ENCODE results near the gene GRPEL1. TPM values are rescaled to one million over a fixed set of nuclear protein-coding genes. Genes with fewer than 3 reads are reported as not detected.

GRPEL1 gene
- total and polyA plus RNA-seq, 2 experiments from 2014 or later, result 27.4 to 112 TPM

DNA sequence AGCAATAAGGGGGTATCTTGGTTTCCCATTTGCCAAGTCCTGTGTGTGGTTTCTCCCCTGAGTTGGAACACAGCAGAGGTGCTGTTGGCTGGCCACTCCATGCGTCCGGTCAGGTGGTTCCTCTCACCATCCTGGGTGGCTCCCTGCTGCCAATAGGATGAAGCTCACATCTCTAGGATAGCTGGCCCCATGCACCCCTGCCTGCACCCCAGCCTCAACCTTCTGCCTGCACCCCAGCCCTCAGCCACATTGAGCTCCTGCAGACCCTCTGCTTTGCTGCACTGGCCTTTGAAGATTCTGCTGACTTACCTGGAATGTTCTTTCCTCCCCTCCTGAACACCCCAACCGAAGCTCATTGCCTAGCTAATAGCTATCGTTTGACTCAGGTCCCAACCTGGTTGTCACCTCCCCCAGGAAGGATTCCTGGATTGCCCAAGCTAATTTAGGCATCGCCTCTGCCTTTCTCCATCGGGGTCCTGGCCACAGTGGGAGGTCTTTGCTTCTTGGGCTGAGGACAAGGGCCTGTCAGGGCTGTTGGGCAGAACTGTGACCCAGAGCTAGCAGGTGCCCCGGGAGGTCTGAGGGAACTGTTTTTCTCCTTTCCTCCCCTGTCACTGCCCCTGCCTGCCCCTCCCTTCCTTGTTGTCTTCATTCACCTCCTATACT lies 36.6 kb upstream of the GRPEL1 start:
- Histone ChIP-seq H3K9me2 (ENCODE audit: insufficient read depth) (no peaks in the 10 kb centered on the region), H4K20me1 (replicated peaks; ENCODE audit: insufficient read depth) (no peaks in the 10 kb centered on the region), H3K79me2 (replicated peaks; ENCODE audit: insufficient read depth) (no peaks in the 10 kb centered on the region), H3K4me3 (no peak overlapping the region), H3K27me3 (ENCODE audit: insufficient read depth) (peaks cover 30% of the 10 kb centered on the region), H3K36me3 (ENCODE audit: insufficient read depth) (no peaks in the 10 kb centered on the region), H3K27ac (ENCODE audit: low read depth) (no peak overlapping the region), H3K4me1 (ENCODE audit: insufficient read depth) (peaks cover 14% of the 10 kb centered on the region), H2AFZ (no peak overlapping the region), H3K4me2 (no peak overlapping the region), H3F3A (replicated peaks; ENCODE audit: low read depth) (0 out of 2 replicates have a peak, but pooled peaks cover 3% of the 10 kb centered on the region)
- peaks cover 17% of the 10 kb centered on the region; the same call in 2 of the 3 replicates for H3K4me1 Mint-ChIP-seq
- DNase-seq (ENCODE audit: low spot score), result no peak
- H3K36me3 Mint-ChIP-seq (ENCODE audit: low read depth), result no peaks in the 10 kb centered on the region
- peaks cover 35% of the 10 kb centered on the region for H3K27me3 Mint-ChIP-seq (ENCODE audit: insufficient read depth, low read depth, poor library complexity)
- no peak overlapping the region for H3K4me3 Mint-ChIP-seq
- H3K27ac Mint-ChIP-seq, result no peak overlapping the region
- TF ChIP-seq EZH2 (IDR thresholded peaks at IDR 0.05; ENCODE audit: low read depth, unreplicated experiment) (no peak), STAT1 (IDR thresholded peaks at IDR 0.05; ENCODE audit: unreplicated experiment) (no peak), POLR2AphosphoS5 (IDR thresholded peaks at IDR 0.05; ENCODE audit: low read depth) (no peak), ZNF114 (CRISPR knock-in tag; IDR thresholded peaks at IDR 0.05) (no peak), ZNF331 (CRISPR knock-in tag; IDR thresholded peaks at IDR 0.05; ENCODE audit: low read depth) (no peak), CREB1 (CRISPR knock-in tag; IDR thresholded peaks at IDR 0.05; ENCODE audit: low read depth) (no peak), EZH2phosphoT487 (IDR thresholded peaks at IDR 0.05; ENCODE audit: unreplicated experiment) (no peak)
- TF ChIP-seq, protein P1, sequence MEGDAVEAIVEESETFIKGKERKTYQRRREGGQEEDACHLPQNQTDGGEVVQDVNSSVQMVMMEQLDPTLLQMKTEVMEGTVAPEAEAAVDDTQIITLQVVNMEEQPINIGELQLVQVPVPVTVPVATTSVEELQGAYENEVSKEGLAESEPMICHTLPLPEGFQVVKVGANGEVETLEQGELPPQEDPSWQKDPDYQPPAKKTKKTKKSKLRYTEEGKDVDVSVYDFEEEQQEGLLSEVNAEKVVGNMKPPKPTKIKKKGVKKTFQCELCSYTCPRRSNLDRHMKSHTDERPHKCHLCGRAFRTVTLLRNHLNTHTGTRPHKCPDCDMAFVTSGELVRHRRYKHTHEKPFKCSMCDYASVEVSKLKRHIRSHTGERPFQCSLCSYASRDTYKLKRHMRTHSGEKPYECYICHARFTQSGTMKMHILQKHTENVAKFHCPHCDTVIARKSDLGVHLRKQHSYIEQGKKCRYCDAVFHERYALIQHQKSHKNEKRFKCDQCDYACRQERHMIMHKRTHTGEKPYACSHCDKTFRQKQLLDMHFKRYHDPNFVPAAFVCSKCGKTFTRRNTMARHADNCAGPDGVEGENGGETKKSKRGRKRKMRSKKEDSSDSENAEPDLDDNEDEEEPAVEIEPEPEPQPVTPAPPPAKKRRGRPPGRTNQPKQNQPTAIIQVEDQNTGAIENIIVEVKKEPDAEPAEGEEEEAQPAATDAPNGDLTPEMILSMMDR (conservative IDR thresholded peaks at IDR 0.05; ENCODE audit: low read depth in 2 of 2), result no peak
- TF ChIP-seq, protein P2, sequence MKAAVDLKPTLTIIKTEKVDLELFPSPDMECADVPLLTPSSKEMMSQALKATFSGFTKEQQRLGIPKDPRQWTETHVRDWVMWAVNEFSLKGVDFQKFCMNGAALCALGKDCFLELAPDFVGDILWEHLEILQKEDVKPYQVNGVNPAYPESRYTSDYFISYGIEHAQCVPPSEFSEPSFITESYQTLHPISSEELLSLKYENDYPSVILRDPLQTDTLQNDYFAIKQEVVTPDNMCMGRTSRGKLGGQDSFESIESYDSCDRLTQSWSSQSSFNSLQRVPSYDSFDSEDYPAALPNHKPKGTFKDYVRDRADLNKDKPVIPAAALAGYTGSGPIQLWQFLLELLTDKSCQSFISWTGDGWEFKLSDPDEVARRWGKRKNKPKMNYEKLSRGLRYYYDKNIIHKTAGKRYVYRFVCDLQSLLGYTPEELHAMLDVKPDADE (IDR thresholded peaks at IDR 0.05), result no peak
- TF ChIP-seq, protein P3, sequence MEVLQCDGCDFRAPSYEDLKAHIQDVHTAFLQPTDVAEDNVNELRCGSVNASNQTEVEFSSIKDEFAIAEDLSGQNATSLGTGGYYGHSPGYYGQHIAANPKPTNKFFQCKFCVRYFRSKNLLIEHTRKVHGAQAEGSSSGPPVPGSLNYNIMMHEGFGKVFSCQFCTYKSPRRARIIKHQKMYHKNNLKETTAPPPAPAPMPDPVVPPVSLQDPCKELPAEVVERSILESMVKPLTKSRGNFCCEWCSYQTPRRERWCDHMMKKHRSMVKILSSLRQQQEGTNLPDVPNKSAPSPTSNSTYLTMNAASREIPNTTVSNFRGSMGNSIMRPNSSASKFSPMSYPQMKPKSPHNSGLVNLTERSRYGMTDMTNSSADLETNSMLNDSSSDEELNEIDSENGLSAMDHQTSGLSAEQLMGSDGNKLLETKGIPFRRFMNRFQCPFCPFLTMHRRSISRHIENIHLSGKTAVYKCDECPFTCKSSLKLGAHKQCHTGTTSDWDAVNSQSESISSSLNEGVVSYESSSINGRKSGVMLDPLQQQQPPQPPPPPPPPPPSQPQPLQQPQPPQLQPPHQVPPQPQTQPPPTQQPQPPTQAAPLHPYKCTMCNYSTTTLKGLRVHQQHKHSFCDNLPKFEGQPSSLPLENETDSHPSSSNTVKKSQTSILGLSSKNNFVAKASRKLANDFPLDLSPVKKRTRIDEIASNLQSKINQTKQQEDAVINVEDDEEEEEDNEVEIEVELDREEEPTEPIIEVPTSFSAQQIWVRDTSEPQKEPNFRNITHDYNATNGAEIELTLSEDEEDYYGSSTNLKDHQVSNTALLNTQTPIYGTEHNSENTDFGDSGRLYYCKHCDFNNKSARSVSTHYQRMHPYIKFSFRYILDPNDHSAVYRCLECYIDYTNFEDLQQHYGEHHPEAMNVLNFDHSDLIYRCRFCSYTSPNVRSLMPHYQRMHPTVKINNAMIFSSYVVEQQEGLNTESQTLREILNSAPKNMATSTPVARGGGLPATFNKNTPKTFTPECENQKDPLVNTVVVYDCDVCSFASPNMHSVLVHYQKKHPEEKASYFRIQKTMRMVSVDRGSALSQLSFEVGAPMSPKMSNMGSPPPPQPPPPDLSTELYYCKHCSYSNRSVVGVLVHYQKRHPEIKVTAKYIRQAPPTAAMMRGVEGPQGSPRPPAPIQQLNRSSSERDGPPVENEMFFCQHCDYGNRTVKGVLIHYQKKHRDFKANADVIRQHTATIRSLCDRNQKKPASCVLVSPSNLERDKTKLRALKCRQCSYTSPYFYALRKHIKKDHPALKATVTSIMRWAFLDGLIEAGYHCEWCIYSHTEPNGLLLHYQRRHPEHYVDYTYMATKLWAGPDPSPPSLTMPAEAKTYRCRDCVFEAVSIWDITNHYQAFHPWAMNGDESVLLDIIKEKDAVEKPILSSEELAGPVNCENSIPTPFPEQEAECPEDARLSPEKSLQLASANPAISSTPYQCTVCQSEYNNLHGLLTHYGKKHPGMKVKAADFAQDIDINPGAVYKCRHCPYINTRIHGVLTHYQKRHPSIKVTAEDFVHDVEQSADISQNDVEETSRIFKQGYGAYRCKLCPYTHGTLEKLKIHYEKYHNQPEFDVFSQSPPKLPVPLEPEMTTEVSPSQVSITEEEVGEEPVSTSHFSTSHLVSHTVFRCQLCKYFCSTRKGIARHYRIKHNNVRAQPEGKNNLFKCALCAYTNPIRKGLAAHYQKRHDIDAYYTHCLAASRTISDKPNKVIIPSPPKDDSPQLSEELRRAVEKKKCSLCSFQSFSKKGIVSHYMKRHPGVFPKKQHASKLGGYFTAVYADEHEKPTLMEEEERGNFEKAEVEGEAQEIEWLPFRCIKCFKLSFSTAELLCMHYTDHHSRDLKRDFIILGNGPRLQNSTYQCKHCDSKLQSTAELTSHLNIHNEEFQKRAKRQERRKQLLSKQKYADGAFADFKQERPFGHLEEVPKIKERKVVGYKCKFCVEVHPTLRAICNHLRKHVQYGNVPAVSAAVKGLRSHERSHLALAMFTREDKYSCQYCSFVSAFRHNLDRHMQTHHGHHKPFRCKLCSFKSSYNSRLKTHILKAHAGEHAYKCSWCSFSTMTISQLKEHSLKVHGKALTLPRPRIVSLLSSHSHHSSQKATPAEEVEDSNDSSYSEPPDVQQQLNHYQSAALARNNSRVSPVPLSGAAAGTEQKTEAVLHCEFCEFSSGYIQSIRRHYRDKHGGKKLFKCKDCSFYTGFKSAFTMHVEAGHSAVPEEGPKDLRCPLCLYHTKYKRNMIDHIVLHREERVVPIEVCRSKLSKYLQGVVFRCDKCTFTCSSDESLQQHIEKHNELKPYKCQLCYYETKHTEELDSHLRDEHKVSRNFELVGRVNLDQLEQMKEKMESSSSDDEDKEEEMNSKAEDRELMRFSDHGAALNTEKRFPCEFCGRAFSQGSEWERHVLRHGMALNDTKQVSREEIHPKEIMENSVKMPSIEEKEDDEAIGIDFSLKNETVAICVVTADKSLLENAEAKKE (CRISPR knock-in tag; IDR thresholded peaks at IDR 0.05), result no peak
- ATAC-seq, result no peak
- H3K9me3 Mint-ChIP-seq, result no peaks in the 10 kb centered on the region; the same call in 2 of the 3 replicates
